Astrocyte (in vitro differentiated cells and primary cell): ENCODE results near the gene DIP2C. TPM values are rescaled to one million over a fixed set of nuclear protein-coding genes. Genes with fewer than 3 reads are reported as not detected.

Experiments used
- DNase-seq: peaks from one replicate; pipeline ENCODE4 v3.0.0-alpha.2; 2010; ENCODE audit warnings: low read depth
- FAIRE-seq: peaks from 2 replicates; lab custom pipeline; 2011; peaks lifted over from hg19 to GRCh38; lab: Jason Lieb, UNC
- H2AFZ ChIP-seq: 2 replicates; pipeline ENCODE4 v1.6.0; 2012; ENCODE audit warnings: low read depth, low read length, inconsistent platforms
- H3K27ac ChIP-seq: 2 replicates; pipeline ENCODE4 v1.5.1; 2011; ENCODE audit warnings: low read depth, low read length, inconsistent platforms
- H3K27me3 ChIP-seq: 2 replicates; pipeline ENCODE4 v1.6.0; 2011; ENCODE audit warnings: low read length, inconsistent platforms; ENCODE audit not compliant: insufficient read depth
- H3K36me3 ChIP-seq: 2 replicates; pipeline ENCODE4 v1.5.1; 2011; ENCODE audit warnings: low read length, inconsistent platforms; ENCODE audit not compliant: insufficient read depth
- H3K4me1 ChIP-seq: 2 replicates; pipeline ENCODE4 v1.5.1; 2011; ENCODE audit warnings: low read length, inconsistent platforms; ENCODE audit not compliant: insufficient read depth
- H3K4me2 ChIP-seq: 2 replicates; pipeline ENCODE4 v1.6.0; 2012; ENCODE audit warnings: low read length, inconsistent platforms
- H3K4me3 ChIP-seq: 2 replicates; pipeline ENCODE4 v1.5.1; 2011; ENCODE audit warnings: low read depth, mild to moderate bottlenecking, low read length, inconsistent platforms; ENCODE audit not compliant: insufficient read depth
- H3K79me2 ChIP-seq: 2 replicates; pipeline ENCODE4 v1.6.0; 2012; ENCODE audit warnings: mild to moderate bottlenecking, low read length, inconsistent platforms; ENCODE audit not compliant: insufficient read depth
- H3K9ac ChIP-seq: 2 replicates; pipeline ENCODE4 v1.6.0; 2012; ENCODE audit warnings: mild to moderate bottlenecking, low read length, inconsistent platforms
- H3K9me3 ChIP-seq: 2 replicates; pipeline ENCODE4 v1.5.1; 2012; ENCODE audit warnings: low read depth, mild to moderate bottlenecking, low read length, inconsistent platforms; ENCODE audit not compliant: insufficient read depth
- H4K20me1 ChIP-seq: 2 replicates; pipeline ENCODE4 v1.6.0; 2012; ENCODE audit warnings: low read length, inconsistent platforms; ENCODE audit not compliant: insufficient read depth
- H3K27ac Mint-ChIP-seq: one replicate; pipeline ENCODE4 v1.8.0; 2021; ENCODE audit warnings: mild to moderate bottlenecking, mixed read lengths; ENCODE audit not compliant: unreplicated experiment
- H3K27me3 Mint-ChIP-seq: one replicate; pipeline ENCODE4 v1.8.0; 2021; ENCODE audit warnings: low read depth, mixed read lengths; ENCODE audit not compliant: unreplicated experiment
- H3K36me3 Mint-ChIP-seq: one replicate; pipeline ENCODE4 v1.8.0; 2021; ENCODE audit warnings: low read depth, mixed read lengths; ENCODE audit not compliant: unreplicated experiment
- H3K4me1 Mint-ChIP-seq: one replicate; pipeline ENCODE4 v1.8.0; 2021; ENCODE audit warnings: low read depth, mixed read lengths; ENCODE audit not compliant: unreplicated experiment
- H3K4me3 Mint-ChIP-seq: one replicate; pipeline ENCODE4 v1.8.0; 2021; ENCODE audit warnings: mild to moderate bottlenecking, moderate library complexity, mixed read lengths; ENCODE audit not compliant: unreplicated experiment
- H3K9me3 Mint-ChIP-seq: one replicate; pipeline ENCODE4 v1.8.0; 2021; ENCODE audit warnings: mild to moderate bottlenecking, mixed read lengths; ENCODE audit not compliant: unreplicated experiment
- EZH2 ChIP-seq: IDR thresholded peaks from 2 replicates; pipeline ENCODE4 v1.6.1; 2012; ENCODE audit warnings: mild to moderate bottlenecking, low read length, inconsistent platforms; ENCODE audit not compliant: insufficient read depth
- total RNA-seq: library from RNA; stranded (reverse); gene quantifications from 2 replicates; pipeline ENCODE4 v1.2.1, GENCODE V29; 2021
- TF ChIP-seq, protein P1 (sequence below): IDR thresholded peaks from 2 replicates; pipeline ENCODE4 v1.5.1; 2011; ENCODE audit warnings: low read depth, mild to moderate bottlenecking, inconsistent platforms, low read length, moderate library complexity; ENCODE audit not compliant: insufficient read depth

DIP2C gene
- total RNA-seq, 1 donor from 2014 or later, result 27.3 TPM

DNA sequence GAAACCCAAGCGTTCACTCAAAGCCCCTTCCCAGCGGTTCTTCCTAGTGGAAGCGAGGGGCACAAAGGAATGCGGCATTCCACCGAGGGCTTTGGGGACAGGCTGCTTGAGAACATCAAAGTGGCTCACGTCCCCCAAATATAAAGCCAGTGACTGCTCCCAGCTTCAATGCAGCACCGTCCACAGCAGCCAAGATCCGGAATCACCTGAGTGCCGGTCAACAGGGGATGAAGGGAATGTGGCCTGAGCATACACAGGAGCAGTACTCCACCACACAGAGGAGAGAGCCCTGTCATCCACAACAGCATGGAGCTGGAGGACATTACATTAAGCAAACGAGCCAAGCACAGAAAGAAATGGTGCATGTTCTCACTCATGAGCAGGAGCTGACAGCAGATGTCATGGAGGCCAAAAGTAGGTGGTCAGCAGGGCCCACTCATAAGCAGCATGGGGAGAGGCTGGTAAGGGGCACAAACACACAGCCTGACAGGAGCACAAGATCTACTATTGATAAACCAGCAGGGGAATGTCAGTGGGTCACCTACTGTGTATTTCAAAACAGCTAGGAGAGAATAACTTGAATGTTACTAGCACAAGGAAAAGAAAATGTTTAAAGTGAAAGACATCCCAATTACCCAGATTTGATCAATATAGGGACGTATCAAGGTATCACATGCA lies 79.5 kb downstream of the DIP2C start:
- Mint-ChIP-seq H3K9me3 (no peaks in the 10 kb centered on the region), H3K27ac (peak overlapping the region; percentile 55), H3K4me3 (no peak overlapping the region), H3K4me1 (peaks cover 73% of the 10 kb centered on the region), H3K36me3 (peaks cover 3% of the 10 kb centered on the region), H3K27me3 (no peaks in the 10 kb centered on the region)
- Histone ChIP-seq H3K27me3 (no peaks in the 10 kb centered on the region), H3K9me3 (no peaks in the 10 kb centered on the region), H3K79me2 (peaks cover 72% of the 10 kb centered on the region), H2AFZ (no peak overlapping the region), H3K9ac (peak overlapping the region; percentile 35), H3K4me1 (peaks cover 43% of the 10 kb centered on the region), H3K4me2 (peak overlapping the region; percentile 22), H4K20me1 (peaks cover 18% of the 10 kb centered on the region), H3K4me3 (no peak overlapping the region), H3K27ac (peak overlapping the region; percentile 96), H3K36me3 (no peaks in the 10 kb centered on the region)
- DNase-seq (no peak), FAIRE-seq (no peak)
- TF ChIP-seq, protein P1, sequence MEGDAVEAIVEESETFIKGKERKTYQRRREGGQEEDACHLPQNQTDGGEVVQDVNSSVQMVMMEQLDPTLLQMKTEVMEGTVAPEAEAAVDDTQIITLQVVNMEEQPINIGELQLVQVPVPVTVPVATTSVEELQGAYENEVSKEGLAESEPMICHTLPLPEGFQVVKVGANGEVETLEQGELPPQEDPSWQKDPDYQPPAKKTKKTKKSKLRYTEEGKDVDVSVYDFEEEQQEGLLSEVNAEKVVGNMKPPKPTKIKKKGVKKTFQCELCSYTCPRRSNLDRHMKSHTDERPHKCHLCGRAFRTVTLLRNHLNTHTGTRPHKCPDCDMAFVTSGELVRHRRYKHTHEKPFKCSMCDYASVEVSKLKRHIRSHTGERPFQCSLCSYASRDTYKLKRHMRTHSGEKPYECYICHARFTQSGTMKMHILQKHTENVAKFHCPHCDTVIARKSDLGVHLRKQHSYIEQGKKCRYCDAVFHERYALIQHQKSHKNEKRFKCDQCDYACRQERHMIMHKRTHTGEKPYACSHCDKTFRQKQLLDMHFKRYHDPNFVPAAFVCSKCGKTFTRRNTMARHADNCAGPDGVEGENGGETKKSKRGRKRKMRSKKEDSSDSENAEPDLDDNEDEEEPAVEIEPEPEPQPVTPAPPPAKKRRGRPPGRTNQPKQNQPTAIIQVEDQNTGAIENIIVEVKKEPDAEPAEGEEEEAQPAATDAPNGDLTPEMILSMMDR, result no peak
- TF ChIP-seq EZH2, result no peak

DNA sequence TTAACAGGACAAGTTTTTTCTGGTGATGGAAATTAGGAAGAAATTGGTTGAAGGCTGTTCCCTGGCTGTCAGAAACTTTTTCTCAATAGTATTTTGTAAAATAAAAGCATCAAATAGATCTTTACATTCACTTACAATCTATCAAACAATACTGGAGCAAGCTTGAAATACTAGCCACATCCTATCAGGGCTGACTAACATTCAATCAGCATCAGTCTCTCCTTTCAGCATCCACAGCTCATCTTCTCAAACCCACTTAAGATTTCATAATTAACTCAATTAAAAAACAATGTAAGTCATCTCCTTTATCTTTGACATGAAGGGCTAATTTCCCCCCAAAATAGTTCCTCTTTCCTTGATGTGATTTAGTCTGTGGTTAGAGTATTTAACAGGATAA lies 80.2 kb downstream of the DIP2C start:
- Mint-ChIP-seq H3K4me1 (peaks cover 69% of the 10 kb centered on the region), H3K36me3 (peaks cover 3% of the 10 kb centered on the region), H3K9me3 (no peaks in the 10 kb centered on the region), H3K27me3 (no peaks in the 10 kb centered on the region), H3K27ac (peak overlapping the region; percentile 13), H3K4me3 (no peak overlapping the region)
- H3K36me3 ChIP-seq, result no peaks in the 10 kb centered on the region
- FAIRE-seq (no peak), DNase-seq (no peak)
- no peak overlapping the region for H3K4me3 ChIP-seq
- no peak for TF ChIP-seq EZH2
- TF ChIP-seq, protein P1, result no peak
- no peaks in the 10 kb centered on the region for H3K27me3 ChIP-seq
- no peak overlapping the region for H2AFZ ChIP-seq
- H3K27ac ChIP-seq, result peak overlapping the region; percentile 96
- peaks cover 72% of the 10 kb centered on the region for H3K79me2 ChIP-seq
- H3K4me2 ChIP-seq, result no peak overlapping the region
- H3K9me3 ChIP-seq, result no peaks in the 10 kb centered on the region
- H3K4me1 ChIP-seq, result peaks cover 35% of the 10 kb centered on the region
- peak overlapping the region; percentile 14 for H3K9ac ChIP-seq
- H4K20me1 ChIP-seq, result peaks cover 11% of the 10 kb centered on the region
